ENCODE results near the gene ASGR1. TPM values are rescaled to one million over a fixed set of nuclear protein-coding genes. Genes with fewer than 3 reads are reported as not detected.

ASGR1 gene
- total RNA-seq, 4 donors from 2014 or later, result 0.77 to 3.2 (median 1.8) TPM; not detected in 1

GRCh38 chr17:7207120-7208001 lies 28.2 kb upstream of the ASGR1 start:
- peaks cover 0 to 12% of the 10 kb centered on the region in 2 donors for H3K4me1 ChIP-seq
- no peak overlapping the region for H3K4me3 ChIP-seq
- no peaks in the 10 kb centered on the region for H3K36me3 ChIP-seq
- peak overlapping the region; percentile 80 to 84 for H3K27ac ChIP-seq
- peak; percentile 73 to 77 for DNase-seq
- H3K27me3 ChIP-seq, result no peaks in the 10 kb centered on the region
- no peaks in the 10 kb centered on the region for H3K9me3 ChIP-seq
- no peak for TF ChIP-seq POLR2A (IDR thresholded peaks at IDR 0.05)
- TF ChIP-seq CTCF (IDR thresholded peaks at IDR 0.05), result no peak
- intact Hi-C loops (cut with DNase I; ENCODE audit: low total_unique reads), result no loop called here

- Histone ChIP-seq H3K9me3 (no peaks in the 10 kb centered on the region), H3K27ac (peak overlapping the region; percentile 80 to 84), H3K4me1 (peaks cover 0 to 12% of the 10 kb centered on the region in 2 donors), H3K4me3 (peak overlapping the region; percentile 42 to 54), H3K27me3 (no peaks in the 10 kb centered on the region), H3K36me3 (no peaks in the 10 kb centered on the region)
- no peak for DNase-seq
- no peak for TF ChIP-seq POLR2A (IDR thresholded peaks at IDR 0.05)
- no peak for TF ChIP-seq CTCF (IDR thresholded peaks at IDR 0.05)
- intact Hi-C loops (cut with DNase I; ENCODE audit: low total_unique reads), result no loop called here
These were observed 26.4 kb upstream of the ASGR1 start for GRCh38 chr17:7205561-7205960.

GRCh38 chr17:7204828-7205461 lies 25.8 kb upstream of the ASGR1 start:
- Histone ChIP-seq H3K4me3 (peak overlapping the region; percentile 42 to 54), H3K27me3 (no peaks in the 10 kb centered on the region), H3K36me3 (no peaks in the 10 kb centered on the region), H3K4me1 (peaks cover 0 to 12% of the 10 kb centered on the region in 2 donors), H3K27ac (peak overlapping the region; percentile 80 to 84), H3K9me3 (no peaks in the 10 kb centered on the region)
- peak; percentile 90 to 92 for DNase-seq
- TF ChIP-seq CTCF (IDR thresholded peaks at IDR 0.05) (no peak), POLR2A (IDR thresholded peaks at IDR 0.05) (peak in 1 of 2 donors; percentile 56)
- intact Hi-C loops (cut with DNase I; ENCODE audit: low total_unique reads), result no loop called here

GRCh38 chr17:7204336-7204735 lies 25.2 kb upstream of the ASGR1 start:
- TF ChIP-seq CTCF (IDR thresholded peaks at IDR 0.05), result no peak
- peak overlapping the region; percentile 80 to 84 for H3K27ac ChIP-seq
- intact Hi-C loops (cut with DNase I; ENCODE audit: low total_unique reads), result no loop called here
- H3K4me3 ChIP-seq, result peak overlapping the region; percentile 42 to 54
- peak in 1 of 2 donors; percentile 35 for DNase-seq
- H3K9me3 ChIP-seq, result no peaks in the 10 kb centered on the region
- H3K36me3 ChIP-seq, result no peaks in the 10 kb centered on the region
- peaks cover 0 to 12% of the 10 kb centered on the region in 2 donors for H3K4me1 ChIP-seq
- H3K27me3 ChIP-seq, result no peaks in the 10 kb centered on the region

GRCh38 chr17:7203391-7203790 lies 24.2 kb upstream of the ASGR1 start:
- peak; percentile 20 to 25 for DNase-seq
- no peak overlapping the region for H3K27ac ChIP-seq

More at GRCh38 chr17:7203391-7203790, 24.2 kb upstream of the ASGR1 start:
- Histone ChIP-seq H3K27me3 (no peaks in the 10 kb centered on the region), H3K4me3 (no peak overlapping the region), H3K4me1 (peaks cover 0 to 12% of the 10 kb centered on the region in 2 donors), H3K9me3 (no peaks in the 10 kb centered on the region), H3K36me3 (no peaks in the 10 kb centered on the region)
- TF ChIP-seq POLR2A (IDR thresholded peaks at IDR 0.05) (no peak), CTCF (IDR thresholded peaks at IDR 0.05) (no peak)
- intact Hi-C loops (cut with DNase I; ENCODE audit: low total_unique reads), result no loop called here

Data from uterus (tissue), 4 donors.